Gastrocnemius medialis (tissue), 4 donors: ENCODE data around the gene ITGAE. TPM values are rescaled to one million over a fixed set of nuclear protein-coding genes. Genes with fewer than 3 reads are reported as not detected.

Experiments
- ATAC-seq, 2 donors: fragments of 150-250 bp; one replicate each; pipeline ENCODE4 v1.9.1; 2016
- DNase-seq, 2 donors: peaks; one replicate each; pipeline ENCODE4 v3.0.0-alpha.2; 2019
- H3K27ac ChIP-seq, 4 donors: fragments of 200-600 bp; sonication (generic); 1 replicate in 1 of 4; 2 replicates in 3 of 4; pipeline ENCODE4 v1.5.1; 2016 to 2018; ENCODE audit warnings: mild to moderate bottlenecking in 2 of 4, moderate library complexity in 1 of 4
- H3K27me3 ChIP-seq, 3 donors: fragments of 200-600 bp; sonication (generic) in 2 of 3; 1 replicate in 1 of 3; 2 replicates in 2 of 3; pipeline versions ENCODE4 v1.5.1 to v1.6.0; 2016 to 2019; ENCODE audit warnings: mild to moderate bottlenecking in 1 of 3, moderate library complexity in 1 of 3
- H3K36me3 ChIP-seq, 2 donors: fragments of 200-600 bp; sonication (generic) in 1 of 2; one replicate each; pipeline ENCODE4 v1.5.1; 2017 to 2018
- H3K4me1 ChIP-seq, 2 donors: fragments of 200-600 bp; sonication (generic) in 1 of 2; one replicate each; pipeline ENCODE4 v1.5.1; 2016 to 2017; ENCODE audit warnings: mild to moderate bottlenecking in 2 of 2
- H3K4me3 ChIP-seq, 4 donors: fragments of 200-600 bp; sonication (generic) in 3 of 4; 1 replicate in 1 of 4; 2 replicates in 3 of 4; pipeline ENCODE4 v1.5.1; 2016 to 2019; ENCODE audit warnings: mild to moderate bottlenecking in 2 of 4
- H3K9me3 ChIP-seq, 3 donors: fragments of 200-600 bp; sonication (generic) in 2 of 3; 1 replicate in 1 of 3; 2 replicates in 2 of 3; pipeline ENCODE4 v1.5.1; 2016 to 2019
- CTCF ChIP-seq, 5 experiments: fragments of 450-650 bp in 3 of 5; fragments of 200-600 bp in 2 of 5; sonication (generic) in 2 of 5; IDR thresholded peaks in 4 of 5; conservative IDR thresholded peaks in 1 of 5; 1 replicate in 4 of 5; 2 replicates in 1 of 5; pipeline ENCODE4 v1.5.1; 2016 to 2019; ENCODE audit warnings: antibody characterized with exemption in 5 of 5, mild to moderate bottlenecking in 3 of 5, moderate library complexity in 3 of 5
- POLR2A ChIP-seq, 2 donors: fragments of 450-650 bp; IDR thresholded peaks; one replicate each; pipeline ENCODE4 v1.6.1; 2017; ENCODE audit warnings: antibody characterized with exemption in 2 of 2, mild to moderate bottlenecking in 2 of 2, moderate library complexity in 2 of 2
- in situ Hi-C, 4 donors: fragments of 200-750 bp; cut with MboI; loops; one replicate each; pipeline versions ENCODE4 v1.15.0 to v1.8.0; 2017; ENCODE audit warnings: low sequenced_read_pairs in 4 of 4
- intact Hi-C: fragments of 100-400 bp; cut with DNase I; formaldehyde crosslinking; loops from one replicate; pipeline ENCODE4 v1.15.1; 2023; ENCODE audit warnings: low total_unique reads
- total RNA-seq, 4 donors: library from RNA; depleted of rRNA; stranded (reverse); fragments of >200 nt; gene quantifications; one replicate each; pipeline versions ENCODE4 v1.1.0 to v1.2.3, GENCODE V29; 2016

The ITGAE gene
- total RNA-seq, 4 donors from 2014 or later = 10.8 to 25.0 (median 23.5) TPM

- H3K27ac ChIP-seq = peak overlapping the region; percentile 7 to 41 (median 34)
- ATAC-seq = peak; percentile 29 to 56
- intact Hi-C loops (no loop called here), in situ Hi-C loops (no loop called here)
- no peaks in the 10 kb centered on the region for H3K9me3 ChIP-seq
- H3K4me1 ChIP-seq = no peaks in the 10 kb centered on the region
- H3K27me3 ChIP-seq = no peaks in the 10 kb centered on the region
- H3K36me3 ChIP-seq = no peaks in the 10 kb centered on the region
- DNase-seq = peak; percentile 6 to 39
- no peak for TF ChIP-seq CTCF (IDR thresholded peaks at IDR 0.05 in 4 of 5, conservative IDR thresholded peaks at IDR 0.05 in 1 of 5)
- no peak for TF ChIP-seq POLR2A (IDR thresholded peaks at IDR 0.05)
- H3K4me3 ChIP-seq = no peak overlapping the region
These were observed 1.7 kb upstream of the ITGAE start for GRCh38 chr17:3802461-3803307.

- intact Hi-C loops = no loop called here
- ATAC-seq = no peak
- Histone ChIP-seq H3K4me3 (no peak overlapping the region), H3K27me3 (no peaks in the 10 kb centered on the region), H3K27ac (no peak overlapping the region), H3K36me3 (no peaks in the 10 kb centered on the region), H3K4me1 (no peaks in the 10 kb centered on the region), H3K9me3 (no peaks in the 10 kb centered on the region)
- DNase-seq = no peak
- in situ Hi-C loops = no loop called here
- no peak for TF ChIP-seq POLR2A (IDR thresholded peaks at IDR 0.05)
- no peak for TF ChIP-seq CTCF (IDR thresholded peaks at IDR 0.05 in 4 of 5, conservative IDR thresholded peaks at IDR 0.05 in 1 of 5)
These were observed 804 bp upstream of the ITGAE start for GRCh38 chr17:3801792-3802191.

GRCh38 chr17:3801347-3801746 is 359 bp upstream of the ITGAE start:
- Histone ChIP-seq H3K9me3 (no peaks in the 10 kb centered on the region), H3K27me3 (no peaks in the 10 kb centered on the region), H3K27ac (no peak overlapping the region), H3K36me3 (no peaks in the 10 kb centered on the region), H3K4me1 (no peaks in the 10 kb centered on the region), H3K4me3 (no peak overlapping the region)
- ATAC-seq = no peak
- in situ Hi-C loops (no loop called here), intact Hi-C loops (no loop called here)
- no peak for DNase-seq
- TF ChIP-seq POLR2A (IDR thresholded peaks at IDR 0.05) (no peak), CTCF (IDR thresholded peaks at IDR 0.05 in 4 of 5, conservative IDR thresholded peaks at IDR 0.05 in 1 of 5) (no peak)

- Histone ChIP-seq H3K4me1 (no peaks in the 10 kb centered on the region), H3K27ac (no peak overlapping the region), H3K27me3 (no peaks in the 10 kb centered on the region), H3K4me3 (no peak overlapping the region), H3K36me3 (no peaks in the 10 kb centered on the region), H3K9me3 (no peaks in the 10 kb centered on the region)
- in situ Hi-C loops (no loop called here), intact Hi-C loops (no loop called here)
- DNase-seq = no peak
- no peak for ATAC-seq
- TF ChIP-seq CTCF (IDR thresholded peaks at IDR 0.05 in 4 of 5, conservative IDR thresholded peaks at IDR 0.05 in 1 of 5) (no peak), POLR2A (IDR thresholded peaks at IDR 0.05) (no peak)
These were observed 1.6 kb downstream of the ITGAE start for GRCh38 chr17:3799181-3799945.
